DND-41 (cell line): ENCODE data around the gene CELA2A.

Experiments used
- ATAC-seq: fragments of 200-7000 bp; cut with Tn5 transposase; 3 replicates; pipeline ENCODE4 v1.9.1; 2021; ENCODE audit warnings: low read depth; ENCODE audit not compliant: insufficient read depth
- DNase-seq: peaks from one replicate; pipeline ENCODE4 v3.0.0-alpha.2; 2020
- H2AFZ ChIP-seq: 2 replicates; pipeline ENCODE4 v1.6.0; 2012; ENCODE audit warnings: low read depth, low read length
- H3K27ac ChIP-seq: 2 replicates; pipeline ENCODE4 v1.5.1; 2012; ENCODE audit warnings: low read length, inconsistent platforms
- H3K27me3 ChIP-seq: fragments of 200-600 bp; sonication (generic); 2 replicates; pipeline ENCODE4 v1.6.0; 2012; ENCODE audit warnings: low read length, mild to moderate bottlenecking, inconsistent platforms; ENCODE audit not compliant: insufficient read depth, poor library complexity
- H3K36me3 ChIP-seq: 2 replicates; pipeline ENCODE4 v1.5.1; 2012; ENCODE audit warnings: low read length, inconsistent platforms; ENCODE audit not compliant: insufficient read depth
- H3K4me1 ChIP-seq: 2 replicates; pipeline ENCODE4 v1.5.1; 2012; ENCODE audit warnings: mild to moderate bottlenecking, low read length; ENCODE audit not compliant: insufficient read depth
- H3K4me2 ChIP-seq: 2 replicates; pipeline ENCODE4 v1.6.0; 2012; ENCODE audit warnings: mild to moderate bottlenecking, moderate library complexity, low read length, inconsistent platforms; ENCODE audit not compliant: insufficient read depth
- H3K4me3 ChIP-seq, 2 experiments: fragments of 200-600 bp in 1 of 2; shearing (Covaris generic) in 1 of 2; 2 replicates each; pipeline ENCODE4 v1.5.1; 2012 to 2016; ENCODE audit warnings: inconsistent platforms in 2 of 2, low read length in 2 of 2, mild to moderate bottlenecking in 2 of 2, low read depth in 1 of 2, moderate library complexity in 1 of 2
- H3K79me2 ChIP-seq: 2 replicates; pipeline ENCODE4 v1.6.0; 2012; ENCODE audit warnings: low read length, inconsistent platforms; ENCODE audit not compliant: insufficient read depth
- H3K9ac ChIP-seq: 2 replicates; pipeline ENCODE4 v1.6.0; 2012; ENCODE audit warnings: low read depth, mild to moderate bottlenecking, inconsistent platforms, low read length, moderate library complexity
- H3K9me3 ChIP-seq: 2 replicates; pipeline ENCODE4 v1.5.1; 2012; ENCODE audit warnings: low read length, moderate library complexity, mild to moderate bottlenecking, inconsistent platforms; ENCODE audit not compliant: insufficient read depth, severe bottlenecking
- H4K20me1 ChIP-seq: 2 replicates; pipeline ENCODE4 v1.6.0; 2012; ENCODE audit warnings: low read length; ENCODE audit not compliant: insufficient read depth
- CTCF ChIP-seq: IDR thresholded peaks from 2 replicates; pipeline ENCODE4 v1.5.1; 2012; ENCODE audit warnings: borderline replicate concordance, low read length, moderate library complexity, mild to moderate bottlenecking; ENCODE audit not compliant: poor library complexity, severe bottlenecking; ENCODE audit errors: extremely low read depth
- EZH2 ChIP-seq: IDR thresholded peaks from 3 replicates; pipeline ENCODE4 v1.6.1; 2012; ENCODE audit warnings: borderline replicate concordance, low read depth, mild to moderate bottlenecking, moderate library complexity, low read length, inconsistent platforms; ENCODE audit not compliant: severe bottlenecking

Gene CELA2A

GRCh38 chr1:15456313-15456954 lies at the start of gene CELA2A:
CELA2A (plus strand) TSS chr1:15456732; CDS start chr1:15456754, 22 bp downstream.
- Histone ChIP-seq H3K9me3 (no peaks in the 10 kb centered on the region), H3K79me2 (no peaks in the 10 kb centered on the region), H3K4me2 (no peak within 1 kb of the TSS), H3K27me3 (no peaks in the 10 kb centered on the region), H3K9ac (no peak within 1 kb of the TSS), H3K4me1 (no peaks in the 10 kb centered on the region), H3K27ac (no peak within 1 kb of the TSS), H3K4me3 (no peak within 1 kb of the TSS), H2AFZ (no peak within 1 kb of the TSS), H4K20me1 (no peaks in the 10 kb centered on the region; the same call in 1 of the 2 replicates), H3K36me3 (no peaks in the 10 kb centered on the region)
- DNase-seq (no peak), ATAC-seq (no peak)
- TF ChIP-seq EZH2 (no peak), CTCF (no peak)

- Histone ChIP-seq H3K4me1 (peaks cover 21% of the 10 kb centered on the region), H3K36me3 (no peaks in the 10 kb centered on the region; the same call in 1 of the 2 replicates), H3K27ac (no peak overlapping the region), H3K9me3 (no peaks in the 10 kb centered on the region), H3K27me3 (peaks cover 27% of the 10 kb centered on the region), H3K4me3 (no peak overlapping the region), H3K9ac (no peak overlapping the region), H2AFZ (no peak overlapping the region), H4K20me1 (peaks cover 27% of the 10 kb centered on the region), H3K4me2 (no peak overlapping the region), H3K79me2 (peaks cover 16% of the 10 kb centered on the region)
- TF ChIP-seq CTCF (no peak), EZH2 (no peak)
- ATAC-seq, result no peak
- DNase-seq, result no peak
These were observed 49.0 kb upstream of the CELA2A start for GRCh38 chr1:15407580-15407979.

- H3K9ac ChIP-seq, result peak overlapping the region; percentile 86; the same call in 1 of the 2 replicates
- H3K4me2 ChIP-seq, result peak overlapping the region; percentile 85
- H3K4me3 ChIP-seq, result peak overlapping the region; percentile 61 to 80; a peak in 3 of 4 replicates
- no peaks in the 10 kb centered on the region; the same call in 1 of the 2 replicates for H3K36me3 ChIP-seq
- H3K4me1 ChIP-seq, result peaks cover 21% of the 10 kb centered on the region
- no peak overlapping the region for H3K27ac ChIP-seq
- peak overlapping the region; percentile 86 for H2AFZ ChIP-seq
- DNase-seq (no peak), ATAC-seq (no peak)
- TF ChIP-seq CTCF (no peak), EZH2 (no peak)
- no peaks in the 10 kb centered on the region for H3K9me3 ChIP-seq
- H4K20me1 ChIP-seq, result peaks cover 40% of the 10 kb centered on the region
- H3K79me2 ChIP-seq, result peaks cover 16% of the 10 kb centered on the region
- H3K27me3 ChIP-seq, result peaks cover 27% of the 10 kb centered on the region
These were observed 47.6 kb upstream of the CELA2A start for GRCh38 chr1:15408890-15409387.
